GM18508 (cell line): ENCODE data around the gene DCAF7.

ENCODE experiments used
- ATAC-seq: cut with Tn5 transposase; IDR thresholded peaks from one replicate; pipeline ENCODE4 v1.9.1; 2021; ENCODE audit warnings: moderate number of reproducible peaks; ENCODE audit not compliant: insufficient read depth, unreplicated experiment

The DCAF7 gene, protein sequence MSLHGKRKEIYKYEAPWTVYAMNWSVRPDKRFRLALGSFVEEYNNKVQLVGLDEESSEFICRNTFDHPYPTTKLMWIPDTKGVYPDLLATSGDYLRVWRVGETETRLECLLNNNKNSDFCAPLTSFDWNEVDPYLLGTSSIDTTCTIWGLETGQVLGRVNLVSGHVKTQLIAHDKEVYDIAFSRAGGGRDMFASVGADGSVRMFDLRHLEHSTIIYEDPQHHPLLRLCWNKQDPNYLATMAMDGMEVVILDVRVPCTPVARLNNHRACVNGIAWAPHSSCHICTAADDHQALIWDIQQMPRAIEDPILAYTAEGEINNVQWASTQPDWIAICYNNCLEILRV

DNA sequence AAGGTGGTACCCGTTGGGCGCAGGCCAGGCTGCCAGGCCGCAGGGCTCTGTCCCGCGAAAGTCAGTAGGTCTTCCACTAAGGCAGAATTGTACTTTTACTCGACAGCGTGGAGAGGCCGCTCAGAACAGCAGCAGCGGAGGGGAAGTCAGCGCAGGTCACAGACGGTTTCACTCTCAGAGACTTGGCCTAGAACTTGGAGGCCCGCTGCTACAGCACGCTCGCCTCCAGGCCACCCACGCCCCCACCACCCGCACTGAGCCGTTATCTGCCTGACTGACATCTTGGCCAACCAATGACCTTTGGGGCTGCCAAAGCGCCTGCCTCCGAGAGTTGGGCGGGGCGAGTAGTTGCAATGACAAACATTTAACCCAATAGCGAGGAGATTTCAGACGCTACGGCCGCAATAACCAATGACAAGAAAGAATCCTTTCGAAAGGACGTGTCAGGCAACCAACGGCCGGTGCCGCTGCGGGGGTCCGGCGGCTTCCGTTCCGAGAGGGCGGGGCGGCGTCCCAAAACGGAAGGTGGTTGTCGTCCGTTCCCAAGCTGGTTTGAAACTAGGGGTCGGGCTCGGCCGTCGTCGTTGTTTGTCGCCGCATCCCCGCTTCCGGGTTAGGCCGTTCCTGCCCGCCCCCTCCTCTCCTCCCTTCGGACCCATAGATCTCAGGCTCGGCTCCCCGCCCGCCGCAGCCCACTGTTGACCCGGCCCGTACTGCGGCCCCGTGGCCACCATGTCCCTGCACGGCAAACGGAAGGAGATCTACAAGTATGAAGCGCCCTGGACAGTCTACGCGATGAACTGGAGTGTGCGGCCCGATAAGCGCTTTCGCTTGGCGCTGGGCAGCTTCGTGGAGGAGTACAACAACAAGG, at the start of gene DCAF7:
Gene DCAF7 (plus strand): TSS at position 532 of the 871 bp plus-strand sequence. CDS start 201 bp downstream, at position 733.
- peak; percentile 85 for ATAC-seq

DNA sequence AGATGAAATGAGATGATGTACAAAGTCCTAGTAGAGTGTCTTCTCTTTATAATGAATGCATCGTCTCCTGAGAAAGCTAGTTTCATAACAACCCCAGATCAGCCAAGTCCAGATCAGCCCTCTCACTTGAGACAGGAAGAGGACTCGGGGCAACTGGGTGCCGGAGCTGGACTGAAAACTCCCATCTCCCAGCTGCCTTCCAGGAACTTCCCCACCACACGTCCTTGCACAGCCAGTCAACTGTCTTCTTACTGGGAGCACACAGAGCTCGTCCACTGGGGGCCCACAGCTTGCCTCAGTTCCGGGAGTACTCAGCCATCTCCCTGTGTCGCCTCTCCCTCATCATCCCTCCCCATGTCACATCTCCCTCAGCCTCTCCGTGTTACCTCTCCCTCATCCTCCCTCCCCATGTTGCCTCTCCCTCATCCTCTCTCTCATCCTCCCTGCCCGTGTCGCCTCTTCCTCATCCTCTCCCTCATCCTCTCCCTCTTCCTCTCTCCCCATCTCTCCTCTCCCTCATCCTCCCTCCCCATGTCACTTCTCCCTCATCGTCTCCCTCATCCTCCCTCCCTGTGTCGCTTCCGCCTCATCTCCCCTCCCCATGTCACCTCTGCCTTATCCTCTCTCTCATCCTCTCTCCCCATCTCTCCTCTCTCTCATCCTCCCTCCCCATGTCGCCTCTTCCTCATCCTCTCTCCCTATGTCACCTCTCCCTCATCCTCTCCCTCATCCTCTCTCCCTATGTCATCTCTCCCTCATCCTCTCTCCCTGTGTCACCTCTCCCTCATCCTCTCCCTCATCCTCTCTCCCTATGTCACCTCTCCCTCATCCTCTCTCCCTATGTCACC, 49.5 kb upstream of the DCAF7 start:
- ATAC-seq = no peak

DNA sequence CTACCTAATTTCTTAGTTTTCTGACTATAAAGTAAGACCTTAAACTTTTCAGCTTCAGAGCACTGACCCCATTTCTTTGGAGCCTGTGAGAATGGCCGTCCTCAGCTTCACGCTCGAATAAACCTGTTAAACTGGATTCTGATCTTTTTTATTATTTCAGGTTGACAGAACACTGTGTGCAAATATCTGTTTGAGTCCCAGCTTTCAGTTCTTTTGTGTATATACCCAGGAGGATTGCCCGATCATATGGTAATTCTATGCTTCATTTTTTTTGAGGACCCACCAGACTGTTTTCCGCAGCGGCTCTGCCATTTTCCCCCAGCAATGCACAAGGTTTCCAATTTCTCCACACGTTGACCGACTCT, 47.0 kb upstream of the DCAF7 start:
- ATAC-seq = no peak

DNA sequence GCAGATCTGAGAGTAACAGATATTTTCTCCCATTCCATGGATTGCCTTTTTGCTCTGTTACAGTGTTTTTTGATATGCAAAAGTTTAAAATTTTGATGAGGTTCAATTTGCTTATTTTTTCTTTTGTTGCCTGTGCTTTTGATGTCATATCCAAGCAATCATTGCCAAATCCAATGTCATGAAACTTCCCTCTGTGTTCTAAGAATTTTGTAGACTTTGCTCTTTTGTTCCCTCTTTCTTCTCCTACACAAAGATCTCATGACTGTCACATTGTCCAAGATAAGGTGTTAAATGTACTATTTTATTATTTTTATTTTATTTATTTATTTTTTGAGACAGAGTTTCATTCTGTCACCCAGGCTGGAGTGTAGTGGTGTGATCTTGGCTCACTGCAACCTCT, 46.0 kb upstream of the DCAF7 start:
- ATAC-seq = no peak

DNA sequence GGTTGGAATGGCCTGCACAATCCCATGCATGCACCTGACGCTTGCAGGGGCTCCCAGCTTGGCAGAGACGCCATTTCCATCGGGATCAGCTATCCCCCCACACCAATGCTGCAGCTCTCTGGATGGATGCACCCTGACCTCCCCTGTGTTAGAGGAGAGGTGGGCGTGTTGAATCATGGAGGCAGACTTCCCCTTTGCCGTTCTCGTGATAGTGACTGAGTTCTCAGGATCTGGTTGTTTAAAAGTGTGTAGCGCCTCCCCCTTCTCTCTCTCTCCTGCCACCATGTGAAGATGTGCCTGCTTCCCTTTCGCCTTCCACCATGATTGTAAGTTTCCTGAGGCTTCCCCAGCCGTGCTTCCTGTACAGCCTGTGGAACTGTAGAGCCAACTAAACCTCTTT, 44.9 kb upstream of the DCAF7 start:
- no peak for ATAC-seq

DNA sequence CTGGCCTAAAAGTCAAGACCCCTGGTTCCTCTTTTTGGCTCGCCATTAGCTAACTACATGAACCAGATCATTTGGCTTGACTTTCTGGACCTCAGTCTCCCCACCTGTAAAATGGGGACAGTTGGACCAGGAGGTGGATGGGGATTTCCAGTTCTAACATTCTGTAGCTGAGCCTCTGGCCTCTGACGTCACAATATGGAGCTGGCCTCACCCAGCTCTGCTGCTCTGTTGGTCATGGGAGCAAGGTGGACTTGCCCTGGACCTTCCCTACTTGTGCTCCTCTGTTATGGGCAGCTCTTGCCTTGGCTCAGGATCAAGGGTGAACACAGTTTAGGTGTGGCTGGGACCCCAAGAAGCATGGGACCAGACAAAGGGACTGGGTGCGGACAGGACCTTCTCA, 43.6 kb upstream of the DCAF7 start:
- no peak for ATAC-seq

DNA sequence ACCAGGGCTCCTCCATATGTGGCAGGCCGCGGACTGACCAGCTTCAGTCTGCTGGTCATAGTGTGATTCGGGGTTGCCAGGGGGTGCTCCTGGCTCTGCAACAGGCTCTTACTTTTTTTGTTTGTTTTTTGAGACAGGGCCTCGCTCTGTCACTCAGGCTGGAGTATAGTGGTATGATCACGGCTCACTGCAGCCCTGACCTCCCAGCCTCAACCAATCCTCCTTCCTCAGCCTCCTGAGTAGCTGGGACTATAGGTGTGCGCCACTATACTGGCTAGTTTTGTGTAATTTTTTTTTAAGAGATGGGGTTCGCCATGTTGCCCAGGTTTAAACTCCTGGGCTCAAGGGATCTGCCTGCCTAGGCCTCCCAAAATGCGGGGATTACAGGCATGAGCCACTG, 38.9 kb upstream of the DCAF7 start:
- no peak for ATAC-seq

DNA sequence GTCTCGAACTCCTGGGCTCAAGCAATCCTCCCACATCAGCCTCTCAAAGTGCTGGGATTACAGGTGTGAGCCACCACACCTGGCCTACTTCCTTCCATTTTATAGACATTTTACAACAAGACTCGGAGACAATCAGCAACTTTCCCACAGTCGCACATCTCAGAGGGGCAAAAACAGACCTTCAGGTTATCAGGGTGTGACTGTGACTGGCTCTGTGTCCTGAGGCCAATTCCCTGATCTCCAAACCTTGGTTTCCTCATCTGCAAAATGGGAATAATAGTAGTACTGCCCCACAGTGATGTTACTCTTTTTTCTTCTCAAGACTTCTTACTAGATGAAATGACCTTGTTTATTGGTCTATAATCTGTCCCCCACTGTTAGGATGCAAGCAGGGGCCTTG, 37.9 kb upstream of the DCAF7 start:
- ATAC-seq = no peak

DNA sequence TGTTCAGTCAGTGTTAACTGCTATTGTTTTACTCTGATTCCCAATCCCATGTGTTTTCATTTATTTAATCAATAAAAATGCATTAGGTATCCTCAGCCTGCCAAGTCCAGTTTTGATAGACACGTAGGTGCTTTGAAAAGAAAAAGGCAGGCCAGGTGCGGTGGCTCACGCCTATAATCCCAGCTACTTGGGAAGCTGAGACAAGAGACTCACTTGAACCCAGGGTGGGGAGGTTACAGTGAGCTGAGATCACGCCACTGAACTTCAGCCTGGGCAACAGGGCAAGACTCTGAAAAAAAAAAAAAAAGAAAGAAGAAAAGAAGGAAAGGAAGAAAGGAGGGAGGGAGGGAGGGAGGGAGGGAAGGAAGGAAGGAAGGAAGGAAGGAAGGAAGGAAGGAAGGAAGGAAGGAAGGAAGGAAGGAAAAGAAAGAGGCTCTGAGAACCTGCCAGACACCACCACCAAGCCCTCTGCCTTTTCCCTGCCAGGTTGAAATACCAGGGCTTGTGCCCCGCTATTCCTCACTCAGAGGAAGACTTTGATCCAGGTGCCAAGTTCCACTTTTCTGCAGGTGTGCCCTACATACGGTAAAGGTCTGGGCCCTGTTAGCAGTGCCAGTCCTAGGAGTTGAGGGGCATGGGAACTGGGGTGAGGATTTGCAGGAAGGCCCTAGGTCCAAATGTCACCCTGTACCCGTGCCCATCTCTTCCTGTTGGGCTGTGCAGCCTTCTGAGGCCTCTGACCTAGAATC, 37.2 kb upstream of the DCAF7 start:
- no peak for ATAC-seq

DNA sequence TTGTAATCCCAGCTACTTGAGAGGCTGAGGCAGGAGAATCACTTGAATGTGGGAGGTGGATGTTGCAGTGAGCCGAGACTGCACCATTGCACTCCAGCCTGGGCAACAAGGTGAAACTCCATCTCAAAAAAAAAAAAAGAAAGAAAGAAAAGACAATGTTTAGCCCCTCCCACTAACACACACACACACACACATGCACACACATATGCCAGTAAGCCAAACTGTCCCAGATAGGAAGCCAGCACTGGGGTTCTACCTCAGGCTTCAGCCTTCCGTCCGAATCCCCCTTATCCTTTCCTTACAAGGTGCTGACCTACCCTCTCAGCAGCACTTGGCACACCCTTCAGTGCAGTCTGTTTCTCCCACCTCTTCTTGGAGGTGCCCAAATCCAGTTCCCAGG, 35.8 kb upstream of the DCAF7 start:
- no peak for ATAC-seq

DNA sequence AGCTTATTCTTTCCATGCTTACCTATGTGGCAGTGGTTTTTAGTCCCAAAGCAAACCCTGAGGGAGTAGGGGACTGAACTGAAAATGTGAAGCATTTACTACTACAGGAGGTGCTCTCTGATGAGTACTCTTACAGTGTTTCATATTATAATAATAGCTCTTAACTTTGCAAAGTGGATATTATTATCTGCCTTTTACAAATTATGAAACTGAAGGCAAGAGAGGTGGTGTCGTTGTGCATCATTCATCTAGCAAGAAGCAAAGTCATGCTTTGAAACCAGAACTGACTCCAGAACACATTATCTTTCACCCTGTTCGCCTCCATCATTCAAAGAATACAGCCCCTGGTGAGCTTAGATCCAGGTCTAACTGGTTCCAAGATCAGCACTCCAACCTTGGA, 35.3 kb upstream of the DCAF7 start:
- ATAC-seq = no peak

DNA sequence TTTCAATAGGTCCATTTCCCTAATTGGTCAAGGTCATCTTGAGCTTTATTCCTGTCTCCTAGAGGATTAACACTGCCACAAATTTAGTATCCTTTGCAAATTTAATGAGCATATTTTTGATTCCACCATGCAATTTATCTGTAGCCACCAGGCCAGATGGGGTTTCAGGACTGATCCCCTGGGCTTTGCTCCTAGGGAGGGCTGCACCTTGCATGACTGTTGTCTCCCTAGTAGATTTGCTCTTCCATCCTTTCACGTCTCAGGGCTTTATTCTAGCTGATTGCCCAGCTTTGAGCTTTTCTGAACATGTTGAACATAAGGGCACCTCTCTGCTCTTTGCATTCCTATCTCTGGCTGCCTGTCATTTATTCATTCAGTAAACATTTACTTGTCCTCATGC, 34.9 kb upstream of the DCAF7 start:
- no peak for ATAC-seq

DNA sequence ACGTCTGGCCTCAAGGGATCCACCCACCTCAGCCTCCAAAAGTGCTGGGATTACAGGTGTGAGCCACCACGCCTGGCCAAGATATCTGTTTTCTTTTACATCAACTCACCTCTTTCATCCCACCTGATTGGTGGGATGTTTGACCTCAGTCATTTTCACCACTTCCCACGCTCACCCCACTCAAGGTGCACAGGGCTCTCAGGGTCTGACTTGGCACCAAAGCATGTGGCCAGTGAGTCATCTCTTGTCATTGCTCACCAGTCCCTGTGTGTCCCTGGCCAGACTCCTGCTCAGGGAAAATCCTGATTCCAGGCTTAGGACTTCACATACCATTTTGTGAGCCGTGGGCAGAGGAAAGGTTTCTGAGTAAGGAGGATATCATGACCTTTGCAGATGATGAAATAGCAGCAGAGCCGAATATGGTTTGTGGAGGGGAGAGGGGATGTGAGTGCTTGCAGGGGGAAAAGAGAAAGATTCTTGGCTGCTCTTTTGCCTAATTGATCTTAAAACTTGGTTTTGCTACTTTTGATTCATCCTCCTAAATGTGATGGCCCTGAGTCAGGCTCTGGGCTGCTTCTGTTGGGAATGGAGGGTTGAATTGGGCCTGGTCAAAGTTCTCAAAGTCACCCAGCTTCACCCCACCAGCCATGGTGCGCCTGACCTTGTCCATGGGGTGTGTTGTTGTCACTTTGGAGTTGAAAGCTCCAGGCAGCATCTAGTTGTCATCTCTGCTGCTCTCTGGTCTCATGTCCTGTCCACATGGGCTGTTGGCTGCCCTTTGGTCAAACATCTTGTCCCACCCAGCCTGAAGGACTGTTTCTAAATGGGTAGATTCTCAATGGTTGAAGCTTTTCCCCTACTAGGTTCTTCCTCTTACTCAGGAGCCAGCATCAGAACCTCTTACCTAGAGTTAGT, 33.1 kb upstream of the DCAF7 start:
- ATAC-seq = no peak

DNA sequence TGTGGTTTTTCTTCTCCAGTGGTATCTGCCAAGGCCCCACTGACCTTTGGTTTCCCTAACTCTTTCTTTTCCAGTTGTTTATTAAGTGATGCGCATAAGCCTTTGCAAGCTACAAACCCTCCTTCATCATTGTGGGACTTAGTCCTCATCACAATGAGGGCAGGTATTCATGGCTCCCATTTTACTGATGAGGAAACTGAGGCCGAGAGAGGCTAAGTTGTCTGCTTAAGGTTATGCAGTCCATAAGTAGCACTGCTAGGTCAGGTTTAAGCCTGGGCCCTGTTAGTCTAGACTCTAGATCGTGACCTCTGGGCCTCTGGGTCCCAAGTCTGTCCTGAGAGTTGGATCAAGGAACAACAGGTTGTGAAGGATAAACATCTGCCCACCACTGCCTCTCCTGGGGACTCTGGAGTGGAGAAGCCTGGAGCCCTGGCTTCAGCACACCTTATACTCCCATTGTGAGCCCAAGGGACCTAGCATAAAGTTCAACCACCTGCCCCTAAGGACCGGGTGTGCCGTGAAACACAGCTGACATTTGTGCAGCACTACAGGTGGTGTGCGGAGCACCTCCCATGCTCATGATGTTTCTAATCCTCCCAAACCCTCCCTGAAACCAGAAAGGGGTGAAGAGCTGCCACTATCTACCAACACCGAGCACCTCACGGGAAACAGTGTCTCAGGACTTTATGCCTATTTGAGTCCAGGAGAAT, 32.3 kb upstream of the DCAF7 start:
- no peak for ATAC-seq

DNA sequence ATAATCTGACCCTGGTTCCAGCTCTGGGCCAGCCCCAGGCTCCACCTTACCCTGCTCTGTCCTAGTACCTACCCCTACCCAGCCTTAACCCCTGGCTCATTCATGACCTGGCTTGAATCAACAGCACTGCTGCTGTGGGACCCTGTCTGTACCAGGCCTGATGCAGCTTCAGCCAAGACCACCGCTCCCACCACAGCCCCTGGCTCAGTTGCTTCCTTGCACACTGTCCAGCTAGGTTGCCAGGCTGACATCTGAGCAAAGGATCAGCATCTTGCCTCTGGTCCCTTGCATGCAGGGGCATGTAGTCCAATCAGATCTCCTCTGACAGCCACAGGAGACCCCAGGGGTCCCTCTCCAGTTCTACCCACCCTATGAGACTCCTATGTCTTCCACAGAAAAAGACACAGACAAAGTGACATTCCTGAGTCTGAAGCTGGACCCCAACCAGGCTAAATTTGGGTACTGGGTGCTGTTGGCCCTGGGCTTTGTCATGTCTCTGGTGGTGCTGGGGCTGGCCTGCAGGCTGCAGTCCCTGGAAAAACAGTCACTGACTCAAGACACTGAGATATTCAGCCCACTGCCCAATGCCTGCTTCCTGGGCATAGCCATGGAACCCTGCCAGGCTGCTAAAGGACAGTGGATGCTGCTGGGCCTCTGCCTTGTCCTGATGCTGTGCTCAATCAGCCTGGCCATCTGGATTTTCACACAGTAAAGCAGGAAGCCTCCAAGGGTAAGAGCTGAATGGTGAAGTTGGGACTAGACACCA, 31.0 kb upstream of the DCAF7 start:
- ATAC-seq = no peak

DNA sequence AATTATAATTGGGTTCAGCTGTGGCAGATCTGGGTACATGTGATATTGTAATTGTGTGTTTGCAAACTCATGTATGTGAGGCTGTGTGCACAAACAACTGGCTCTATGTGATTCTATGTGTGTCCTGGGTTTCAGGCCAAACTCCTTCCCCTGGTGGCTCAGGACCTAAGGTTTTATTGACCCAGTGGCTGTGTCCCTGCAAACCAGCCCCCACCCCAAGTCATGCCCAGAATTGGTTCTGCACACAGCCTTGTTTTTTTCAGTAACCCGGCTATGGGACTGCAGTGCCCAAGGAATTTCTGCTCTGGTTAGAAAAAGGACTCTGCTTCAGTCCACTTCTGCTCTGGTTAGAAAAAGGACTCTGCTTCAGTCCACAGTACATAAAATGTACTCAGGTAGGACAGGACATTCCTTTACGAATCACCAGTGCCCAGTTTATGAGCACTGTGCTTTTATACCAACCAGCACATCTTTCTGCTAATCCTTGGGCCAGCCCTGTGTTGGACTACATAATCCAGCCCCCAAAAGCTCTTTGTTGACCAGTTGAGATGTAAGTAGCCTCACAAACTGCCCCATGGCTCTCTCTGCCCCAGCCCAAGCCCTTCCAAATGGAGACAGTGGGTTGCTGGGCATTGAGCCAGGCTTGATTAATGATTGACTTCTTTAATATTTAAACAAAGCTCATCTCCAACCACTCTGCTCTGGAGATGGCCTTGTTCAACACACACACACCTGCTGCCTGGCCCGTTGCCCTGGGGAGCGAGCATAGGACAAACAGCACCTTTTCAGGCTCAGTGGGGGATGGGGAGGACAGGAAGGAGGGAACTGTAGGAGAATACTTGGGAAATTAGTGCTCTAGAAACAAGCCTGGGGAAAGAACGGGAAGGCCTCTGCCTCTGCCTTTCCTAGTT, 30.1 kb upstream of the DCAF7 start:
- ATAC-seq = no peak
